A673 (cell line): ENCODE measurements around the gene PCBP3.

Experiments used
- CTCF ChIP-seq: fragments of 300-800, 200-600 bp; sonication (generic); conservative IDR thresholded peaks from 2 replicates; pipeline ENCODE4 v1.5.1; 2017; ENCODE audit warnings: low read depth, mild to moderate bottlenecking, antibody characterized with exemption, low read length, moderate library complexity, mixed read lengths
- EZH2 ChIP-seq: fragments of 200-600 bp; sonication (generic); IDR thresholded peaks from 2 replicates; pipeline ENCODE4 v1.6.1; 2017; ENCODE audit warnings: borderline replicate concordance, low read depth, mild to moderate bottlenecking, mixed read lengths, antibody characterized with exemption, low read length; ENCODE audit not compliant: poor library complexity, severe bottlenecking

GRCh38 chr21:45941717-45942546 is 298.4 kb downstream of the PCBP3 start:
- no peak for TF ChIP-seq CTCF
- no peak for TF ChIP-seq EZH2
